ENCODE results near the gene MEST. TPM values are rescaled to one million over a fixed set of nuclear protein-coding genes. Genes with fewer than 3 reads are reported as not detected.

MEST gene
- total and polyA plus RNA-seq, 2 donors (not counting 1 experiment from before 2014, with no cell fraction given) = 38.8 to 382 TPM

- no peak overlapping the region for H2AFZ ChIP-seq (ENCODE audit: low read length)
- no peaks in the 10 kb centered on the region for H3K27me3 ChIP-seq (ENCODE audit: control insufficient read depth, insufficient read depth, low read length)
Observed at GRCh38 chr7:130492523-130493274, 814 bp downstream of the MEST start.

DNA sequence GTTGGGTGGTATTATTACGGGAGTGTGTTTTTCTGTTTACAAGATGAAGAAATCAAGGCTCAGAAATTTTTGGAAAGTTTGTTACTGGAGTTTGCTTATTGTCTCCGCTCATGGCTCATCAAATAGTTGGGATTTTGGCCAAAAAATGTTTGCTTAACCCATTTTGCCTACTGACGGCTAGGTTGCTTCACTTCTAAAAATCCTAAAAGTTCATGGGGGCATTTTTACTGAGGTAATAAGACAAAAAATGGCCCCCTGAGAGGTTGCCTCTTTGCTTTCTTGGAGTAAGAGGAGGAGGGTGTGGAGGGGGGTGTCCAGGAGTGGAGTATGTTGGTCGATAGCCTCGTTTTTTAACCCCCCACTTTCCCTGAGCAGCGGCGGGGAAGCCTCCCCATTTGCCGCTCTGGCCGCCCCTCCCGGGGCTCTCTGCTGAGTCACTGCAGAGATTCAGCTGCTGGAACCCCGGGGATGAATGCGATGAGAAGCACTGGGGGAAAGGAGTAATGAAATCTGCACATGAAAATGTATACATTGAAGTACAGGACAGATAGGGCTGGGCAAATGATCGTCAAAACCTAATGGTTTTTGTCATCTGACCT lies 1.5 kb downstream of the MEST start:
- H3K4me3 ChIP-seq (replicated peaks in 1 of 4; ENCODE audit: control extremely low read depth in 1 of 4, insufficient read depth in 1 of 4, low read depth in 3 of 4, low read length in 4 of 4) = peak overlapping the region; percentile 22 to 81 (median 60)
- H3K27me3 ChIP-seq (ENCODE audit: control insufficient read depth, insufficient read depth, low read length) = no peaks in the 10 kb centered on the region
- H2AFZ ChIP-seq (ENCODE audit: low read length) = no peak overlapping the region
- peaks cover 4% of the 10 kb centered on the region for H3K4me1 ChIP-seq (ENCODE audit: control insufficient read depth, extremely low read depth, insufficient read depth, low read length)
- peak overlapping the region; percentile 34 for H3K4me2 ChIP-seq (ENCODE audit: extremely low read depth, insufficient read depth, low read length)
- TF ChIP-seq, protein P1, sequence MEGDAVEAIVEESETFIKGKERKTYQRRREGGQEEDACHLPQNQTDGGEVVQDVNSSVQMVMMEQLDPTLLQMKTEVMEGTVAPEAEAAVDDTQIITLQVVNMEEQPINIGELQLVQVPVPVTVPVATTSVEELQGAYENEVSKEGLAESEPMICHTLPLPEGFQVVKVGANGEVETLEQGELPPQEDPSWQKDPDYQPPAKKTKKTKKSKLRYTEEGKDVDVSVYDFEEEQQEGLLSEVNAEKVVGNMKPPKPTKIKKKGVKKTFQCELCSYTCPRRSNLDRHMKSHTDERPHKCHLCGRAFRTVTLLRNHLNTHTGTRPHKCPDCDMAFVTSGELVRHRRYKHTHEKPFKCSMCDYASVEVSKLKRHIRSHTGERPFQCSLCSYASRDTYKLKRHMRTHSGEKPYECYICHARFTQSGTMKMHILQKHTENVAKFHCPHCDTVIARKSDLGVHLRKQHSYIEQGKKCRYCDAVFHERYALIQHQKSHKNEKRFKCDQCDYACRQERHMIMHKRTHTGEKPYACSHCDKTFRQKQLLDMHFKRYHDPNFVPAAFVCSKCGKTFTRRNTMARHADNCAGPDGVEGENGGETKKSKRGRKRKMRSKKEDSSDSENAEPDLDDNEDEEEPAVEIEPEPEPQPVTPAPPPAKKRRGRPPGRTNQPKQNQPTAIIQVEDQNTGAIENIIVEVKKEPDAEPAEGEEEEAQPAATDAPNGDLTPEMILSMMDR (conservative IDR thresholded peaks at IDR 0.05 in 1 of 2, IDR thresholded peaks at IDR 0.05 in 1 of 2; ENCODE audit: low read depth in 1 of 2, low read length in 2 of 2) = no peak
- TF ChIP-seq EZH2 (IDR thresholded peaks at IDR 0.05; ENCODE audit: low read length, missing control alignments) = no peak
- no peaks in the 10 kb centered on the region for H3K9me3 ChIP-seq (ENCODE audit: control insufficient read depth, insufficient read depth, low read depth, low read length)
- peaks cover 28% of the 10 kb centered on the region for H3K79me2 ChIP-seq (ENCODE audit: control insufficient read depth, insufficient read depth, low read length)
- DNase-seq (ENCODE audit: low read depth in 2 of 2) = peak; percentile 38 to 40
- no peaks in the 10 kb centered on the region for H4K20me1 ChIP-seq (ENCODE audit: control insufficient read depth, extremely low read depth, insufficient read depth, low read length)
- peak overlapping the region; percentile 7 for H3K27ac ChIP-seq (ENCODE audit: insufficient read depth, low read length)
- no peaks in the 10 kb centered on the region for H3K36me3 ChIP-seq (ENCODE audit: control insufficient read depth, insufficient read depth, low read length)
- no peak overlapping the region for H3K9ac ChIP-seq (ENCODE audit: insufficient read depth, low read length)

More at GRCh38 chr7:130492523-130493274, 814 bp downstream of the MEST start:
- no peaks in the 10 kb centered on the region for H4K20me1 ChIP-seq (ENCODE audit: control insufficient read depth, extremely low read depth, insufficient read depth, low read length)
- TF ChIP-seq, protein P1 (conservative IDR thresholded peaks at IDR 0.05 in 1 of 2, IDR thresholded peaks at IDR 0.05 in 1 of 2; ENCODE audit: low read depth in 1 of 2, low read length in 2 of 2) = no peak
- TF ChIP-seq EZH2 (IDR thresholded peaks at IDR 0.05; ENCODE audit: low read length, missing control alignments) = no peak
- DNase-seq (ENCODE audit: low read depth in 2 of 2) = peak in 1 of 2 donors; percentile 28
- peaks cover 28% of the 10 kb centered on the region for H3K79me2 ChIP-seq (ENCODE audit: control insufficient read depth, insufficient read depth, low read length)
- no peaks in the 10 kb centered on the region for H3K36me3 ChIP-seq (ENCODE audit: control insufficient read depth, insufficient read depth, low read length)
- H3K4me1 ChIP-seq (ENCODE audit: control insufficient read depth, extremely low read depth, insufficient read depth, low read length) = peaks cover 4% of the 10 kb centered on the region
- no peak overlapping the region for H3K4me2 ChIP-seq (ENCODE audit: extremely low read depth, insufficient read depth, low read length)
- peak overlapping the region; percentile 22 to 81 (median 60) for H3K4me3 ChIP-seq (replicated peaks in 1 of 4; ENCODE audit: control extremely low read depth in 1 of 4, insufficient read depth in 1 of 4, low read depth in 3 of 4, low read length in 4 of 4)
- peak overlapping the region; percentile 19 for H3K27ac ChIP-seq (ENCODE audit: insufficient read depth, low read length)
- peak overlapping the region; percentile 40 for H3K9ac ChIP-seq (ENCODE audit: insufficient read depth, low read length)
- no peaks in the 10 kb centered on the region for H3K9me3 ChIP-seq (ENCODE audit: control insufficient read depth, insufficient read depth, low read depth, low read length)

DNA sequence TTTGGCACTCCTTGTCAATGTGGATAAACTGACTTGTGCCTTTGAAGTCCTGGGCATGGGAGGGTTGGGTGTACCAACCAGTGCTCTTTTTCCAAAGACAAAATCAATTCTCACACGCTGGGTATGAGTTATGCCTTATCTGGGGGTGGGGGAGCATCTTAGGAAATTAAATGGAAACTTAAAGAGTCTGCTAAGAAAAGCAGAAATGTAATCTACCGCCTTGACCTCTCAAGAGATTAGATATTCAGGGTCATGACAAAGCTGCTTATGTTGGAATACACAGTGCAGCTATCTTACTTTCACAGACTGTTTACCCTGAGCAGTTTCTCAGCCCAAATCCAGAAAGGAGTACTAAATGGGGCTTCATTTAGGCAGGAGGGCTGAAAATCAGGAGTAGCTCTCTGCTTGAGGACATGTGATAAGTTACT lies 2.6 kb downstream of the MEST start:
- Histone ChIP-seq H3K4me3 (replicated peaks in 1 of 4; ENCODE audit: control extremely low read depth in 1 of 4, insufficient read depth in 1 of 4, low read depth in 3 of 4, low read length in 4 of 4) (peak overlapping the region; percentile 22 to 81 (median 60)), H3K9ac (ENCODE audit: insufficient read depth, low read length) (no peak overlapping the region), H3K79me2 (ENCODE audit: control insufficient read depth, insufficient read depth, low read length) (peaks cover 28% of the 10 kb centered on the region), H2AFZ (ENCODE audit: low read length) (no peak overlapping the region), H3K27me3 (ENCODE audit: control insufficient read depth, insufficient read depth, low read length) (no peaks in the 10 kb centered on the region), H3K27ac (ENCODE audit: insufficient read depth, low read length) (no peak overlapping the region), H3K36me3 (ENCODE audit: control insufficient read depth, insufficient read depth, low read length) (no peaks in the 10 kb centered on the region), H3K4me1 (ENCODE audit: control insufficient read depth, extremely low read depth, insufficient read depth, low read length) (no peaks in the 10 kb centered on the region), H3K9me3 (ENCODE audit: control insufficient read depth, insufficient read depth, low read depth, low read length) (no peaks in the 10 kb centered on the region), H4K20me1 (ENCODE audit: control insufficient read depth, extremely low read depth, insufficient read depth, low read length) (no peaks in the 10 kb centered on the region), H3K4me2 (ENCODE audit: extremely low read depth, insufficient read depth, low read length) (peak overlapping the region; percentile 7)
- no peak for TF ChIP-seq EZH2 (IDR thresholded peaks at IDR 0.05; ENCODE audit: low read length, missing control alignments)
- TF ChIP-seq, protein P1 (conservative IDR thresholded peaks at IDR 0.05 in 1 of 2, IDR thresholded peaks at IDR 0.05 in 1 of 2; ENCODE audit: low read depth in 1 of 2, low read length in 2 of 2) = no peak
- DNase-seq (ENCODE audit: low read depth in 2 of 2) = peak; percentile 6 to 35
